Measurements from ENCODE around the gene PTOV1.

PTOV1 gene

GRCh38 chr19:49889687-49890348, 38.9 kb downstream of the PTOV1 start:
- DNase-seq (ENCODE audit: low read depth): no peak

GRCh38 chr19:49890349-49891311, 39.7 kb downstream of the PTOV1 start:
- DNase-seq (ENCODE audit: low read depth): no peak

- DNase-seq (ENCODE audit: low read depth): no peak
Measured at GRCh38 chr19:49891393-49891792, 40.4 kb downstream of the PTOV1 start.

GRCh38 chr19:49892716-49893115, 41.8 kb downstream of the PTOV1 start:
- DNase-seq (ENCODE audit: low read depth): no peak

GRCh38 chr19:49894011-49894664, 43.2 kb downstream of the PTOV1 start:
- DNase-seq (ENCODE audit: low read depth): no peak

- no peak for DNase-seq (ENCODE audit: low read depth)
Measured at GRCh38 chr19:49894879-49895565, 44.1 kb downstream of the PTOV1 start.

- DNase-seq (ENCODE audit: low read depth): no peak
Measured at GRCh38 chr19:49895566-49896297, 44.8 kb downstream of the PTOV1 start.

GRCh38 chr19:49896863-49897621, 46.1 kb downstream of the PTOV1 start, which contains the start of gene IL4I1:
TSS of gene IL4I1 (minus strand) at chr19:49896887. CDS start at chr19:49896160, 727 bp downstream.
- DNase-seq (ENCODE audit: low read depth): no peak

- DNase-seq (ENCODE audit: low read depth): no peak
Measured at GRCh38 chr19:49904136-49904535, 53.2 kb downstream of the PTOV1 start.

- no peak for DNase-seq (ENCODE audit: low read depth)
Measured at GRCh38 chr19:49906879-49907564, 56.1 kb downstream of the PTOV1 start.

GRCh38 chr19:49907745-49908446, 56.9 kb downstream of the PTOV1 start:
- DNase-seq (ENCODE audit: low read depth): no peak

GRCh38 chr19:49908480-49909420, 57.8 kb downstream of the PTOV1 start:
- no peak for DNase-seq (ENCODE audit: low read depth)

- no peak for DNase-seq (ENCODE audit: low read depth)
Measured at GRCh38 chr19:49910179-49910578, 59.2 kb downstream of the PTOV1 start.

Data from GM04504 (cell line).